ENCODE data around the gene DDX49. TPM values are rescaled to one million over a fixed set of nuclear protein-coding genes. Genes with fewer than 3 reads are reported as not detected.

DDX49 gene
- polyA plus RNA-seq, 3 donors, result 24.0 to 40.3 (median 27.5) TPM

DNA sequence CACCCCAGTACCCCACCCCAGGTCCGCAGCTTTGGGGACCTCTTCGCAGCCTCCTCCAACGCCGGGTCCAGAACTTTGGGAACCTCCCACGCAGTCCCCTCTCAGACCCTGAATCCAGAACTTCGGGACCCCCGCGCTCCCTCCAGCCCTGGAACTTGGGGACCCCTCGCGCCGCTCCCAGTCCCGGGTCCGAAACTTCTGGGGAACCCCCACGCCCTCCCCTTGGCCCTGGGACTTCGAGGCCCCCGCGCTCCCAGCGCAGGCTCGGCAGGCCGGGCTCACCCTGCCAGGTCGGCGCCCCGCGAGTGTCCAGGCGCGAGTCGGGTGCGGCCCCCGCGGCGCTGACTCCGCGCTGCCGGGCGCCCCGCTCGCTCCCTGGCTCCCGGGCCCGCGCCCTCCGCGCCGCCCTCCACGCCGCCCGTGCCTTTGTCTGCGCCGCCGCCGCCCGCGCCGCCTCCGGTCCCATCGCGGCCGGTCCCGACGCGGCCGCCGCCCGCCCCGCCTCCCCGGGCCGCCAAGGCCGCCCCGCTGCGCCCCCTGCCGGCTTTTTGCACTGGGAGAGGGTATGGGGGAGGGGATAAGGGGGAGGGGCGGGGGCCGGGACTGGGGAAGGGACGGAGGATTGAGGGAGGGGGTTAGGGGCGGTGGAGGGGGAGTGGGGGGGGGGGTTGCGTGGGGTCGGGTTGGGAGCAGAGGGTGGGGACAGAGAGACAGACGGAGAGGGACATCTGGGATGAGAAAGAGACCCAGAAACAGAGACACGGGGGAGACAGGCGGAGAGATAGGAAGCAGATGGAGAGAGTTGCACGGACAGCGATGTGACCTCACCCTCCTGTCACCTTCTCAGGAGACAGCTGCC lies 21.5 kb downstream of the DDX49 start, which contains the start of gene HOMER3:
HOMER3 (minus strand) TSS at position 449 of the 859 bp plus-strand sequence. CDS start 2,235 bp downstream, outside the sequence.
- peak within 1 kb of the TSS; percentile 70 to 91 (median 90) for H3K4me3 ChIP-seq (replicated peaks in 1 of 3; ENCODE audit: low read depth in 2 of 3, low read length in 3 of 3)
- H3K4me1 ChIP-seq (ENCODE audit: control insufficient read depth in 1 of 2, insufficient read depth in 2 of 2, low read length in 2 of 2), result peaks cover 21 to 28% of the 10 kb centered on the region in 2 donors
- peak within 1 kb of the TSS; percentile 84 for H3K9ac ChIP-seq (ENCODE audit: insufficient read depth, low read length, poor library complexity, severe bottlenecking)
- Mint-ChIP-seq H3K9me3 (peaks cover 0 to 9% (median 0%) of the 10 kb centered on the region in 7 donors), H3K36me3 (peaks cover 25 to 34% of the 10 kb centered on the region in 2 donors), H3K27ac (peak within 1 kb of the TSS; percentile 77 to 97 (median 89)), H3K4me3 (peak within 1 kb of the TSS; percentile 90 to 95), H3K4me1 (peaks cover 38% of the 10 kb centered on the region), H3K27me3 (ENCODE audit: low read depth in 3 of 3) (peaks cover 0 to 1% (median 0%) of the 10 kb centered on the region in 3 donors)
- H3K36me3 ChIP-seq (replicated peaks in 1 of 2; ENCODE audit: control insufficient read depth in 1 of 2, insufficient read depth in 2 of 2, low read length in 2 of 2), result peaks cover 7 to 16% of the 10 kb centered on the region in 2 donors
- WGBS (ENCODE audit: insufficient coverage), result under 1% methylated on average over 47 of the region's 81 CpGs
- peaks cover 23% of the 10 kb centered on the region for H4K20me1 ChIP-seq (ENCODE audit: insufficient read depth, low read length)
- H3K27me3 ChIP-seq (ENCODE audit: control insufficient read depth in 2 of 2, insufficient read depth in 2 of 2, low read length in 2 of 2), result no peaks in the 10 kb centered on the region
- intact Hi-C loops (cut with micrococcal nuclease), result loop anchor here (2.0 to 5.0 kb wide), 2 partner anchors 46 kb away; no protein-coding TSS in a partner anchor
- H3K79me2 ChIP-seq (ENCODE audit: insufficient read depth, low read length), result peaks cover 40% of the 10 kb centered on the region
- peak within 1 kb of the TSS; percentile 53 to 88 for H3K27ac ChIP-seq (ENCODE audit: low read depth in 1 of 2, low read length in 2 of 2)
- no peak for TF ChIP-seq CTCF (IDR thresholded peaks at IDR 0.05)
- H3K9me3 ChIP-seq (replicated peaks in 1 of 2; ENCODE audit: control insufficient read depth in 1 of 2, insufficient read depth in 1 of 2, low read length in 2 of 2), result no peaks in the 10 kb centered on the region
- peak within 1 kb of the TSS; percentile 96 for H3K4me2 ChIP-seq (replicated peaks; ENCODE audit: extremely low read depth, low read length, poor library complexity, severe bottlenecking)
- DNase-seq, result peak; percentile 49 to 70 (median 66)
- H2AFZ ChIP-seq (ENCODE audit: insufficient read depth, low read depth, low read length, poor library complexity, severe bottlenecking), result peak within 1 kb of the TSS; percentile 80

DNA sequence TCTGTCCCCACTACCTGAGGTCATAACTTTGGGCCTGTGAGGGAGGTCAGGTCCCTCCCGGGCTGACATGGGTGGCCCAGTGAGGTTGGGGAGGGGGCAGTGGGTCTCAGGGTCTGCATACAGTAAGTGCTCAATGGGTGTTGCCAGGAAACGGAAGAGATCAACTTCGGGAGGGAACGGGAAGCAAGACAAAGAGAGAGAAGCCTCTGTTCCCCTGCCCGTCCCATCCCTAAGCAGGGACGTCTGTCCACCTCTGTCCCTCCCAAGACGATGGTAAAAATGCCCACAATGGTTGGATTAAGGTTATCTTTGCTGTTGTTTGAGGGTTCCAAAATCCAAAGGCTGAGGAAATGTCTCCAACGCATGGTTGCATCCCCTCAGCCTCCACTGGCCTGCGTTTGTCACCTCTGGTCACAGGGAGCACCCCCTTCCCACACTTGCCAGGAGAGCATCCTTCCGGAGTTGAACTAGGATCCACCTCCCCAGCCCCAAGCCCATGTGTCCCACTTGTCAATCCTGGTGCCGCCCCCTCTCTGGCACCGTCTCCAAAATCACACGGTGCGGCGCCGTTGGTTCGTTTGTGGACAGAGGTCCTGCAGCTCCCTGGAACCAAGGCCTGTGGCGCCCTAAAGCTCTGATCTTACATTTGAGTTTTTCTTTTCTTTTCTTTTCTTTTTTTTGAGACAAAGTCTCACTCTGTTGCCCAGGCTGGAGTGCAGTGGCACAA lies 22.3 kb downstream of the DDX49 start:
- peaks cover 21 to 28% of the 10 kb centered on the region in 2 donors for H3K4me1 ChIP-seq (ENCODE audit: control insufficient read depth in 1 of 2, insufficient read depth in 2 of 2, low read length in 2 of 2)
- no peak overlapping the region for H3K9ac ChIP-seq (ENCODE audit: insufficient read depth, low read length, poor library complexity, severe bottlenecking)
- WGBS (ENCODE audit: insufficient coverage), result 77% methylated on average over 12 of the region's 18 CpGs
- peak overlapping the region; percentile 76 to 85 for H3K4me3 Mint-ChIP-seq
- peak overlapping the region; percentile 22 to 57 for H3K27ac ChIP-seq (ENCODE audit: low read depth in 1 of 2, low read length in 2 of 2)
- peaks cover 30 to 35% of the 10 kb centered on the region in 2 donors for H3K36me3 Mint-ChIP-seq
- H3K4me3 ChIP-seq (replicated peaks in 1 of 3; ENCODE audit: low read depth in 2 of 3, low read length in 3 of 3), result peak overlapping the region; percentile 18 to 69 (median 35)
- H3K9me3 Mint-ChIP-seq, result peaks cover 0 to 9% (median 2%) of the 10 kb centered on the region in 7 donors
- H3K36me3 ChIP-seq (replicated peaks in 1 of 2; ENCODE audit: control insufficient read depth in 1 of 2, insufficient read depth in 2 of 2, low read length in 2 of 2), result peaks cover 5 to 22% of the 10 kb centered on the region in 2 donors
- no peak for TF ChIP-seq CTCF (IDR thresholded peaks at IDR 0.05)
- H3K27ac Mint-ChIP-seq, result peak overlapping the region in 4 of 7 donors; percentile 61 to 75 (median 68)
- peaks cover 38% of the 10 kb centered on the region for H3K4me1 Mint-ChIP-seq
- H3K9me3 ChIP-seq (replicated peaks in 1 of 2; ENCODE audit: control insufficient read depth in 1 of 2, insufficient read depth in 1 of 2, low read length in 2 of 2), result no peaks in the 10 kb centered on the region
- H3K79me2 ChIP-seq (ENCODE audit: insufficient read depth, low read length), result peaks cover 40% of the 10 kb centered on the region
- peak in 1 of 3 donors; percentile 7 for DNase-seq
- H2AFZ ChIP-seq (ENCODE audit: insufficient read depth, low read depth, low read length, poor library complexity, severe bottlenecking), result peak overlapping the region; percentile 80
- H4K20me1 ChIP-seq (ENCODE audit: insufficient read depth, low read length), result peaks cover 23% of the 10 kb centered on the region
- peak overlapping the region; percentile 72 for H3K4me2 ChIP-seq (replicated peaks; ENCODE audit: extremely low read depth, low read length, poor library complexity, severe bottlenecking)
- intact Hi-C loops (cut with micrococcal nuclease), result loop anchor here (2.0 to 5.0 kb wide), 2 partner anchors 45 to 46 kb away; no protein-coding TSS in a partner anchor
- H3K27me3 ChIP-seq (ENCODE audit: control insufficient read depth in 2 of 2, insufficient read depth in 2 of 2, low read length in 2 of 2), result no peaks in the 10 kb centered on the region
- peaks cover 0 to 4% (median 1%) of the 10 kb centered on the region in 3 donors for H3K27me3 Mint-ChIP-seq (ENCODE audit: low read depth in 3 of 3)
